HEK293 (cell line): ENCODE results near the gene GRK2.

Source experiments
- MYNN ChIP-seq: fragments of 450-650 bp; formaldehyde crosslinking; IDR thresholded peaks from 2 replicates; pipeline ENCODE4 v1.5.1; 2016; ENCODE audit warnings: missing biosample characterization, missing genetic modification characterization, borderline replicate concordance
- PBX3 ChIP-seq: sonication (generic); formaldehyde crosslinking; IDR thresholded peaks from 2 replicates; pipeline ENCODE4 v1.8.1; 2022; ENCODE audit warnings: mild to moderate bottlenecking, moderate library complexity, missing genetic modification reagents
- YY2 ChIP-seq: fragments of 450-650 bp; formaldehyde crosslinking; IDR thresholded peaks from 2 replicates; pipeline ENCODE4 v1.5.1; 2016; ENCODE audit warnings: missing biosample characterization, missing genetic modification characterization
- ZNF175 ChIP-seq: fragments of 450-650 bp; formaldehyde crosslinking; IDR thresholded peaks from 2 replicates; pipeline ENCODE4 v1.5.1; 2016; ENCODE audit warnings: missing biosample characterization, missing genetic modification characterization
- ZNF26 ChIP-seq: fragments of 450-650 bp; formaldehyde crosslinking; IDR thresholded peaks from 2 replicates; pipeline ENCODE4 v1.5.1; 2016; ENCODE audit warnings: missing biosample characterization, missing genetic modification characterization
- ZNF302 ChIP-seq: fragments of 450-650 bp; formaldehyde crosslinking; IDR thresholded peaks from 2 replicates; pipeline ENCODE4 v1.5.1; 2016; ENCODE audit warnings: missing biosample characterization, missing genetic modification characterization, low read depth
- ZNF670 ChIP-seq: fragments of 450-650 bp; formaldehyde crosslinking; IDR thresholded peaks from 2 replicates; pipeline ENCODE4 v1.5.1; 2016; ENCODE audit warnings: missing biosample characterization, missing genetic modification characterization, low read depth

DNA sequence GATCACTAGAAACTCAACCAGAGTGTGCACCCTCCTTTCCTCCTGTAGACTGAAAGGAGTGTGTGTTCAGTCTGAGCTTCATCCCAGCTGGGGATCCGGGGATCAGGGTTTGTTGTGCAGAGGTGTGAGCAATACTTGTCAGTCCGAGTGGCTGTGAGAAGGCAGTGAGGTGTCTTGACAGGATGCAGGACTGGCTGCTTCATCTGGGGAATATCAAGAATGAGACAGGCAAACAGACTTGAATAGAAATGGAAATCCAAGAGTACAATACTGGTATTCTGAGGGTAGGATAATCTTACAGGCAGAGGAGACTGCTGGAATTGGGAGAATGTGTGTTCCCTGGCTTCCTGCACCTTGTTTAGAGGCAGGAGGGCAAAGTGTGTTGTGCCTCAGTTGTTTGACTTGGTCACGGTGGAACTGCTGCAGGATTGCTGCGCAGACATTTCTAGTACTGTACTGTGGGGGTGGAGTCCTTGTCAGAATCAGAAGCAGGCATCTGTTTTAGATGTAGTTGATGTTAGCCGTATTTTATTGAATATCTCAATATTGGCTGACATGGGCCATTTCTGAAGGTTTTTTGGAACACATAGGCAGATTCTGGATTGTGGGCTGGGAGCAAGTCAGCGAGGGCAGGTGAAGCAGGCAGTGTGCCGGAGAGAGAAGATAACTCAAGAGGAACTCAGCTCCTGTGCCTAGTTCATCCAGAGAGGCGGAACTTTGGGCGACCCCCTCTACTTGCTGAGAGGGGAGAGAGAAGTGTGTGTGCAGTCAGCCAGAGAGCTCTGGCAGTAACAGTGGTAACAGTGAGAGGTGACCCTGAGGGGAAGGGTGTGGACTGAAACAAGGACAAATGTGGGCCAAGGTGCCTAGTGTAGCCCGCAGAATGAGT lies 27.1 kb upstream of the GRK2 start:
- TF ChIP-seq MYNN (tag by site-specific recombination) (no peak), ZNF175 (no peak), PBX3 (no peak), YY2 (tag by site-specific recombination) (no peak), ZNF670 (tag by site-specific recombination) (no peak), ZNF302 (tag by site-specific recombination) (no peak), ZNF26 (tag by site-specific recombination) (no peak)
